Smooth muscle cell (in vitro differentiated cells): ENCODE measurements around the gene ATXN7L1. TPM values are rescaled to one million over a fixed set of nuclear protein-coding genes. Genes with fewer than 3 reads are reported as not detected.

ENCODE experiments used
- DNase-seq: peaks from one replicate; lab custom pipeline; 2025; ENCODE audit not compliant: unreplicated experiment; lab: John Stamatoyannopoulos, UW
- H2AFZ ChIP-seq: fragments of 200-600 bp; sonication (generic); 2 replicates; pipeline ENCODE4 v1.6.0; 2016; ENCODE audit warnings: antibody characterized with exemption, low read depth, mild to moderate bottlenecking
- H3F3A ChIP-seq: fragments of 200-600 bp; sonication (generic); 2 replicates; pipeline ENCODE4 v1.6.0; 2017; ENCODE audit warnings: antibody characterized with exemption, low read depth
- H3K27ac ChIP-seq: fragments of 200-600 bp; sonication (generic); 2 replicates; pipeline ENCODE4 v1.5.1; 2016; ENCODE audit warnings: low read depth, mild to moderate bottlenecking
- H3K27me3 ChIP-seq: fragments of 200-600 bp; sonication (generic); 2 replicates; pipeline ENCODE4 v1.6.1; 2016; ENCODE audit warnings: low read depth, mild to moderate bottlenecking
- H3K36me3 ChIP-seq: fragments of 200-600 bp; sonication (generic); 2 replicates; pipeline ENCODE4 v1.5.1; 2016; ENCODE audit warnings: low read depth
- H3K4me1 ChIP-seq: fragments of 200-600 bp; sonication (generic); 2 replicates; pipeline ENCODE4 v1.5.1; 2016; ENCODE audit warnings: low read depth
- H3K4me2 ChIP-seq: fragments of 200-600 bp; sonication (generic); 2 replicates; pipeline ENCODE4 v1.6.0; 2016; ENCODE audit warnings: mild to moderate bottlenecking
- H3K4me3 ChIP-seq: fragments of 200-600 bp; sonication (generic); 2 replicates; pipeline ENCODE4 v1.5.1; 2016; ENCODE audit warnings: mild to moderate bottlenecking
- H3K79me2 ChIP-seq: fragments of 200-600 bp; sonication (generic); 2 replicates; pipeline ENCODE4 v1.6.0; 2016; ENCODE audit warnings: low read depth, mild to moderate bottlenecking
- H3K9ac ChIP-seq: fragments of 200-600 bp; sonication (generic); 2 replicates; pipeline ENCODE4 v1.6.0; 2016; ENCODE audit warnings: low read depth
- H3K9me3 ChIP-seq: fragments of 200-600 bp; sonication (generic); replicated peaks from 2 replicates; pipeline ENCODE4 v1.5.1; 2016; ENCODE audit warnings: low read depth
- H4K20me1 ChIP-seq: fragments of 200-600 bp; sonication (generic); 2 replicates; pipeline ENCODE4 v1.6.0; 2016; ENCODE audit warnings: low read depth
- CTCF ChIP-seq: fragments of 200-600 bp; sonication (generic); IDR thresholded peaks from 2 replicates; pipeline ENCODE4 v1.5.1; 2017; ENCODE audit warnings: borderline replicate concordance, mild to moderate bottlenecking, antibody characterized with exemption; ENCODE audit not compliant: insufficient read depth, poor library complexity, severe bottlenecking
- WGBS: methylation state at CpG from one replicate; pipeline ENCODE4 v1.1.7; 2016; ENCODE audit warnings: low lambda C conversion rate; 5-methylcytosine and 5-hydroxymethylcytosine counted together
- polyA plus RNA-seq: library from polyadenylated mRNA; unstranded; fragments of >200 nt; fragmentation: Nextera tagmentation; extraction: Ambion mirVana; gene quantifications from 2 replicates; pipeline ENCODE4 v1.2.1, GENCODE V29; 2016
- total RNA-seq: library from RNA; depleted of rRNA; stranded (reverse); fragments of >200 nt; gene quantifications from 2 replicates; pipeline ENCODE4 v1.2.3, GENCODE V29; 2014

The ATXN7L1 gene
- 3.3 and 16.3 TPM in 2 replicates for total RNA-seq
- polyA plus RNA-seq, result 4.4 and 7.3 TPM in 2 replicates

- H2AFZ ChIP-seq, result peak within 1 kb of the TSS; percentile 100
- no peaks in the 10 kb centered on the region for H4K20me1 ChIP-seq
- WGBS, result 1% methylated on average over 26 of the region's 77 CpGs
- TF ChIP-seq CTCF, result peak; percentile 46
- DNase-seq, result peak; percentile 76
- H3K79me2 ChIP-seq, result peaks cover 15% of the 10 kb centered on the region
- peak within 1 kb of the TSS; percentile 91 for H3K4me3 ChIP-seq
- H3K9me3 ChIP-seq, result no peaks in the 10 kb centered on the region
- peak within 1 kb of the TSS; percentile 100 for H3K4me2 ChIP-seq
- peak within 1 kb of the TSS; percentile 87 for H3K27ac ChIP-seq
- H3F3A ChIP-seq, result no peaks in the 10 kb centered on the region
- no peaks in the 10 kb centered on the region for H3K27me3 ChIP-seq
- H3K9ac ChIP-seq, result peak within 1 kb of the TSS; percentile 98
- H3K4me1 ChIP-seq, result peaks cover 8% of the 10 kb centered on the region
- no peaks in the 10 kb centered on the region for H3K36me3 ChIP-seq
Measured at GRCh38 chr7:105876091-105876963, at the start of gene ATXN7L1. Gene ATXN7L1, minus strand, starts transcription at chr7:105876599. Its CDS starts 41 bp downstream, at chr7:105876558.

GRCh38 chr7:105926131-105926530 lies 49.7 kb upstream of the ATXN7L1 start:
- no peaks in the 10 kb centered on the region for H4K20me1 ChIP-seq
- no peak overlapping the region for H3K27ac ChIP-seq
- H3K9ac ChIP-seq, result no peak overlapping the region
- H3K9me3 ChIP-seq, result peaks cover 3% of the 10 kb centered on the region
- no peak for DNase-seq
- no peak overlapping the region for H2AFZ ChIP-seq
- no peak for TF ChIP-seq CTCF
- H3K4me1 ChIP-seq, result no peaks in the 10 kb centered on the region
- no peak overlapping the region for H3K4me3 ChIP-seq
- WGBS, result 56% methylated on average over 3 of the region's 3 CpGs
- no peaks in the 10 kb centered on the region for H3K79me2 ChIP-seq
- H3K27me3 ChIP-seq, result no peaks in the 10 kb centered on the region
- no peak overlapping the region for H3K4me2 ChIP-seq
- H3K36me3 ChIP-seq, result no peaks in the 10 kb centered on the region
- H3F3A ChIP-seq, result no peaks in the 10 kb centered on the region

GRCh38 chr7:105924945-105925344 lies 48.5 kb upstream of the ATXN7L1 start:
- DNase-seq, result no peak
- 85% methylated on average over 1 of the region's 1 CpG for WGBS
- Histone ChIP-seq H3K79me2 (no peaks in the 10 kb centered on the region), H3K4me3 (no peak overlapping the region), H3K4me1 (no peaks in the 10 kb centered on the region), H4K20me1 (no peaks in the 10 kb centered on the region), H3K4me2 (no peak overlapping the region), H3F3A (no peaks in the 10 kb centered on the region), H3K27ac (no peak overlapping the region), H3K36me3 (no peaks in the 10 kb centered on the region), H3K9me3 (peaks cover 3% of the 10 kb centered on the region), H3K9ac (no peak overlapping the region), H2AFZ (no peak overlapping the region), H3K27me3 (no peaks in the 10 kb centered on the region)
- TF ChIP-seq CTCF, result no peak
